GDM1 (cell line): ENCODE results near the gene RASAL2.
"Not testable (repeated sequence)": the region's sequence is repeated elsewhere in the genome, so short reads cannot be mapped to it uniquely, and the experiment has no call there.

ENCODE experiments used
- DNase-seq: peaks from one replicate; lab custom pipeline; 2025; lab: John Stamatoyannopoulos, UW

The RASAL2 gene

GRCh38 chr1:178165196-178165595, 71.3 kb downstream of the RASAL2 start:
- no peak for DNase-seq

DNA sequence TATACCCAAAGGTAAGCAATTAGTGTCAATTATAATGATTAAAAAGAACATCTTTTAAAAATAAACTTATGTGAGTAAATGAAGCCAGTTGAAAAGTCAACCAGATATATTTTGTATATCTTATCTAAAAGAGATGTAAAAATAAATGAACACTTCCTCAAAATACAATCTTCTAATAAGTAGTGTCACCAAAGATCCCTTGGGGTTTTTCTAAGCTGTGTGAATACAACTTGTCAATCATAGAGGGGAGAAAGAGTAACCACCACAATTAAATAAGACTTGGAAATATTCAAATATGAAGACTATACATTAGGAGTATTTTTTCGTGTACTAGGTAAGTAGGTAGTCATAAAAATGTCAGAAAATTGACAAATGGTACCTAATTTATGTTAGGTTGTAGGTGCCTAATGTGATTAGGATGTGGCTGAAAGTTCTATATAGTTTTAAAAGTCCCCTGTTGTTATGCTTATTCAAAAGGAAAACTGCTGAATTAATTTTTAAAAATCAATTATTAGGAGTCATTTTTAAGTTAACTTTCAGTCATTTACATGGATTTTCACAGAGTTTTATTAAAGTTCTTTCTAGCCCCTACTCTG, 72.6 kb downstream of the RASAL2 start:
- DNase-seq: no peak

- DNase-seq: no peak
These were observed 74.6 kb downstream of the RASAL2 start for GRCh38 chr1:178168536-178168935.

DNA sequence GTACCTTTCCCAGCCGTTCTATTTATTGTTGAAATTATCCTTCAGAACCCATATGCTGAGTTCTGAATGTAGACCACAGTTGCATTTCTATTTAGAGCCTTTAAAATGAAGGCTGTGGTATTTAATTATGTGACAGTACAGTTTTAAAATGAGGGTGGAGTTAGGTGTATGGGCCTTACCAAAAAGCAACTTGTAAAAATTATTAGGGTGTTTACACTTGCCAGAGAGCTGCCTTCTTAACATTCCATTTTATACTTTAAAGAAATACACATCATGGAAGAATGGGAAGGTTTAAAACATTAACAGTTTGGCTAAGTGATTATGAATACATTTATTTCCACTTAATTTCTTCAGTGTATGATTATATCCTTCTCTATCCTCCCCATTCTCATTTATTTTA, 75.7 kb downstream of the RASAL2 start:
- DNase-seq: no peak

GRCh38 chr1:178172939-178173338, 79.0 kb downstream of the RASAL2 start:
- no peak for DNase-seq

DNA sequence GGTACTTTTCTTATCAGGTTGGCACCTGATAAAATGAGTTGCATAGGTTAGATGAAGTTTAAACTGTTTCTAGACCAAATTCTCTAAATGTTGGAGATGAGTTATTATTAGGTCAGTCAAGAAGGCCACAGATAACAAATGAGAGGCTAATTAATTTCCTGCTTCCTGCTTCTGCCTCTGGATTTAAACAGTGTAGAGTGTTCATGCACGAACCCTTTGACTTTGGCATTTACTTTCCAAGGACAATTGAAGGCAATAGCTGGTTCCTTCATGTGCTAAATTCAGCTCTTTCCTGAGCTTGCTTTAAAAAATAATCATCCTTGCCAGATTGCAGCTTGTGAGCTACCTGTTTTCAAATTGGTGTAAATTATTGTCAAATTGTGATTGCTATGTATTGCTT, 80.6 kb downstream of the RASAL2 start:
- no peak for DNase-seq

DNA sequence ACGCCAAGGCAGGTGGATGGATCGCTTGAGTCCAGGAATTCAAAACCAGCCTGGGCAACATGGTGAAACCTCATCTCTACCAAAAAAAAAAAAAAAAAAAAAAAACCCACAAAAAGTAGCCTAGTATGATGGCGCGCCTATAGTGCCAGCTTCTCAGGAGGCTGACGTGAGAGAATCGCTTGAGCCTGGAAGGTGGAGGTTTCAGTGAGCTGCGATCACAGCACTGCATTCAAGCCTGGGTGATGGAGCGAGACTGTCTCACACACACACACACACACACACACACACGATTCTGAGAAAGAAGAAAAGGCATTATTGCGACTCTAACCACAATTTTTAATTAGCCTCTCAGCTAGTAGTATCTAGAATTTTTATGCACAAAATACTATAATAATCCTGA, 86.5 kb downstream of the RASAL2 start:
- no peak for DNase-seq

- no peak for DNase-seq
These were observed 89.9 kb downstream of the RASAL2 start for GRCh38 chr1:178183796-178184195.

GRCh38 chr1:178188306-178188705, 94.4 kb downstream of the RASAL2 start:
- DNase-seq: no peak

GRCh38 chr1:178189814-178190213, 95.9 kb downstream of the RASAL2 start:
- DNase-seq: peak; percentile 65

DNA sequence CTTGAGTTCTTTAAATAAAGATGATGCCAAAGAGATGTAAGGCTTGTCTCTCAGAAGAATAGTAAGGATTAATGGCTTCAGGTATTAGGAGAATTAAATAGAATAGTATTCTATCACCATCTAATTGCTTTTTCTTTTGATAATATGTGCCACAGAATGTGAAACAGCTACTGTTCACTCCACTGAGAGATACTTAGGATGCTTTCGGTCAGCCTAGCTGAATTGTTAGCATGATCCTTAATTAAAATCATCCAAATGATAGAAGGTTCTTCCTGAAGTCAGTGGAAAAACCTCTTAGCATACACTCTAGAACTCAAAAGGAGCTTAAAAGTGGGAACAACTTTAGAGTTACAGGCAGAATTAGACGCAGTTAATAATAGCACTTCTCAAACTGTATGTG, 97.0 kb downstream of the RASAL2 start:
- DNase-seq: no peak

DNA sequence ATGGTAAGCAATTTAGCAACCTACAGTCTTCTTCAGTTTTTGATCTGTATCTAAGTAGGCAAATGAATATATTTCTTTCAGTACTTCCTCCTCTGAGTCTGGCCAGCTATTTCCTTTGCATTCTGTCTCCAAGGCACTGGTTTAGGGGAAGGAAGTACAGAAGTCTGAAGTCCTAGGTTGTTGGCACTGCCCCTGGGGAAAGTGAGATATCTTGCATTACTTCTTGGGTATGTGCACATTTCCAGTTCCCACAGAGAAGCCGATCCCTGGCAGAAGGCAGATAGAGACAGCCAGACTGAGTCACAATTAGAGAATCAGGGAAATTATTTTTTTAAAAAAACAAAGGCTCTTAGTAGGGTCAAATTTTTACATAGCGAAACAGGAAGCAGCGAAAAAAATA, 98.8 kb downstream of the RASAL2 start:
- peak; percentile 81 for DNase-seq

GRCh38 chr1:178196631-178197030, 102.7 kb downstream of the RASAL2 start:
- DNase-seq: no peak

- DNase-seq: not testable (repeated sequence)
These were observed 108.2 kb downstream of the RASAL2 start for GRCh38 chr1:178202095-178202494.

DNA sequence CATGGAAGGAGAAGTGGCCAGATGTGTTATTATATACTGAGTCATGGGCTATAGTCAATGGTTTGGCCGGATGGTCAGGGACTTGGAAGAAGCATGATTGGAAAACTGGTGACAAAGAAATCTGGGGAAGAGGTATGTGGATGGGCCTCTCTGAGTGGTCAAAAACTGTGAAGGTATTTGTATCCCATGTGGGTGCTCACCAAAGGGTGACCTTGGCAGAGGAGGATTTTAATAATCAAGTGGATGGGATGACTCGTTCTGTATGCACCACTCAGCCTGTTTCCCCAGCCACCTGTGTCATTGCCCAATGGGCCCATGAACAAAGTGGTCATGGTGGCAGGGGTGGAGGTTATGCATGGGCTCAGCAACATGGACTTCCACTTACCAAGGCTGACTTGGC, 108.6 kb downstream of the RASAL2 start:
- not testable (repeated sequence) for DNase-seq

DNA sequence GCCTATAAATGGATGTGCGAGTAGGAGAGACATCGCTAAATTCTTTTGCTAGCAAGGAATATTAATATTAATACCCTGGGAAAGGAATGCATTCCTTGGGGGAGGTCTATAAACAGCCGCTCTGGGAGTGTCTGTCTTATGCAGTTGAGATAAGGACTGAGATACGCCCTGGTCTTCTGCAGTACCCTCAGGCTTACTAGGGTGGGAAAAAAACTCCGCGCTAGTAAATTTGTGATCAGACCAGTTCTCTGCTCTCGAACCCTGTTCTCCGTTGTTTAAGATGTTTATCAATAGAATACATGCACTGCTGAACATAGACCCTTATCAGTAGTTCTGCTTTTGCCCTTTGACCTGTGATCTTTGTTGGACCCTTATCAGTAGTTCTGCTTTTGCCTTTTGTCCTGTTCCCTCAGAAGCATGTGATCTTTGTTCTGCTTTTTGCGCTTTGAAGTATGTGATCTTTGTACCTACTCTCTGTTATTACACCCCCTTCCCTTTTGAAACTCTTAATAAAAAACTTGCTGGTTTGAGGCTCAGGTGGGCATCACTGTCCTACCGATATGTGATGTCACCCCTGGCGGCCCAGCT, 114.5 kb downstream of the RASAL2 start:
- not testable (repeated sequence) for DNase-seq

DNA sequence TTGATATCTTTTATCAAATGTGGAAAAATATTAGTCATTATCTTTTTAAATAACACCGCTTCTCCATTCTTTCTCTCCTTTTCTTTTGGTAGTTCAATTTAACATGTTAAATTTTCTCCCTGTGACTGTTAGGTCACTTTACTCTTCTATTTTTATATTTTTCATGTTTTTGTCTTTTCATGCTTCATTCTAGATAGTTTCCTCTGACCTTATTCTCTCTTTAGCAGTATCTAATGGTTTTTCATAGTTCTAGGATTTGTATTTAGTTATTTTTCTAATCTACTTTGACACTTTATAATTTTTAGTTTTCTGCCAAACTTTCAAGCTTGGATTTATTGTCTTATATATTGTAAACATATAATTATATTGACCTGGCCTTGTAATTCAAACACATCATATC, 116.0 kb downstream of the RASAL2 start:
- no peak for DNase-seq

DNA sequence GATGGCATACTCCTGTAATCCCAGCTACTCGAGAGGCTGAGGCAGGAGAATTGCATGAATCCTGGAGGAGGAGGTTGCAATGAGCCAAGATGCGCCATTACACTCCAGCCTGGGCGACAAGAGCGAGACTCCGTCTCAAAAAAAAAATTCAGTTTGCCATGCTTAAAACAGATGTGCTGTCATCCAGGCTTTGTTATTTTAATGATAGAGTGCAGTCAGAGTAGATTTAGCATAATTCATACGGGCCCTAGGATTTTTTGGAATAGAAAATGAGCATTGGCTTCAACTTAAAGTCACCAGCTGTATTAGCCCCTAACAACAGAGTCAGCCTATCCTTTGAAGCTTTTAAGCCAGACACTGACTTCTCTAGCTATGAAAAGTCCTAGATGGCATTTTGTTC, 124.6 kb downstream of the RASAL2 start:
- no peak for DNase-seq

DNA sequence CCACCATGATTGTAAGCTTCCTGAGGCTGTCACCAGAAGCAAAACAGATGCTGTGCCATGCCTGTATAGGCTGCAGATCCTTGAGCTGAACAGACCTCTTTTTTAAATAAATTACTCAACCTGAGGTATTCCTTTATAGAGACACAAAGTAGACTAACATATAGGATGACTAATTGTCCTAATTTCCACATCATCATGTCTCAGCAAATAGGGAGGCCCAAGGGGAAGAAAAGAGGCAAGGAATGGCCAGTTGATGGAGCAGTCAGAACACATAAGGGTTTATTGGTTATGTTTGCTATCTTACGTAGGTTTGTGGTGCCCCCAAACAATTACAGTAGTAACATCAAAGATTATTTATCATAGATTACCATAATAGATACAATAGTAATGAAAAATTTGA, 126.2 kb downstream of the RASAL2 start:
- no peak for DNase-seq

DNA sequence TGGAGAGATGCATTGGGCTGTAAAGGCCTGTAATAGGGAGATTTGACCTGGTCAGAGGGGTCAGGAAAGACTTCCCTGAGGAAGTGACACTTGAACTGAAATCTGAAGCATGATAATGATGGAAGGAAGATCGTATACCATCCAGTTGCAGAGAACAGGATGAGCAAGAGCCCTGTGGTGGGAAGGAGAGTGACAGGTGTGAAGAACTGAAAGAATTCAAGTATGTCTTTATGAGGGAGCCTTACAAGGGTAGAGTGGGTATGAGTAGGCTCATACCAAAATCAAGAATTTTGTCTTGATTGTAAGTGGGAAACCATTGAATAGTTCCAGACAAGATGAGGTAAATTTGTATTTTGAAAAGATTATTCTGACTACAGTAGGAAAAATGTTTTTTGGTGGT, 129.4 kb downstream of the RASAL2 start:
- no peak for DNase-seq

GRCh38 chr1:178224358-178224757, 130.5 kb downstream of the RASAL2 start:
- no peak for DNase-seq

GRCh38 chr1:178230881-178231409, 137.0 kb downstream of the RASAL2 start:
- DNase-seq: no peak

GRCh38 chr1:178232108-178232507, 138.2 kb downstream of the RASAL2 start:
- DNase-seq: no peak

DNA sequence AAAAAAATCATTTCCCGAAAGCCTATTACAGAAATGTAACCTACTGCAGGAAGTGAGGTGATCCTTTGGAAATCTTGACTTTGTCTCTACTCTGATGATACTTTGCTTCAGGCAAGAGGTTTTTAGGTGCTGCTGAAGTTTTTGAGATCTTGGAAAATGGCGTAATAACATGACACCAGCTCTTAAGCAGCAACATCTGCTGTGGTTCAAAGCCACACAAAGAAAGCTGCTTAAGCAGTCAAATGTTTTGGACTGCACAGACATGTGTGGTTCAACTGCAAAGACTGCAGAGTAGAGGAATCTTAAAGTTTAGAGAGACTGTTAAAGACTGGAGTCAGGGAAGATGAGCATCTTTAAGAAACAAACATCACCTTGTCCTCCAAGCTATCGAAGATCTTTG, 139.0 kb downstream of the RASAL2 start:
- DNase-seq: no peak
